ENCODE data around the gene TNS2. TPM values are rescaled to one million over a fixed set of nuclear protein-coding genes. Genes with fewer than 3 reads are reported as not detected.

Gene TNS2
- total and polyA plus RNA-seq, 10 of the 15 experiments (the other 5 are each of a cell fraction or from before 2014, with no cell fraction given), result 0.03 to 0.72 (median 0.16) TPM; not detected in 4

DNA sequence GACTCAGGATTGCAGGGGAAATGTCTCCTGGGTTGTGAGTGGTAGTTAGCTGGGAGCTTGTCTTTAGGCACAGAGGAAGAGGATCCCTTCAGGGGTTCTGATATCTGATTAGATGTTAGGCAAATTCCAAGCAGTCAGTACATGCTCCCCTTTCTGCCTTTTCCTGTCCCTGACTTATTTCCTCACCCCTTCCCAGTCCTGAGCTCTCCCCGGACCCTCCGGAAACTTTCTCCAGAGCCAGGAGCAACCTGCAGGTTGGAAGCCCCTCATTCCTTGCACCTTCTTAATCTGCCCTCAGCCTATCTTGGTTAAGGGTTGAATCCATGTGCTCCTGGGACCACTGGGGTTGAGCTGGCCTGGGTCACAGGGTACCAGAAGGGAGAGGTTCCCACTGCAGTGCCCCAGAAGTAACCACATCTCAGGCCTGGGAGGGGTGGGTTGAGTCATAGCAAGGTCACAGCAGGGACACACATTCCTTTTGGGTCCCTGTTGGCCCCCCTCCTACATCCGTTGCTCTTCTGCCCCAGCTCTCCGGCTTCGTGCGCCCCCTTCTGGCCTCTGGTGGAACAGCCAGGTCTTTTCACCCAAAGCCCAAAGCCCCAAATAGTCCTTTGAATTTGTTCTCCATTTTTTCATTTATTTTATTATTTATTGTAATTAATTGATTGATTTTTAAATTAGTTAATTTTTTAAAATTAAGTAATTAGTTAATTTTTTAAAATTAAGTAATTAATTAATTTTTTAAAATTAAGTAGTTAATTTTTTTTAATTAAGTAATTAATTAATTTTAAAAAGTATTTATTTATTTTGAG, 49.4 kb downstream of the TNS2 start:
- intact Hi-C loops (cut with micrococcal nuclease; ENCODE audit: unreplicated experiment), result loop anchor here (1.0 to 5.0 kb wide), 2 partner anchors 33 to 47 kb away; partner anchors contain the start of gene TNS2
- BruUV-seq (replicated peaks), result no TSS peak
- TF ChIP-seq IKZF1 (conservative IDR thresholded peaks at IDR 0.05) (peak; percentile 57; the same call in 1 of the 2 replicates), HDGF (IDR thresholded peaks at IDR 0.05) (no peak), CHD2 (IDR thresholded peaks at IDR 0.05; ENCODE audit: borderline replicate concordance, low read depth, low read length) (no peak), MYC (IDR thresholded peaks at IDR 0.05; ENCODE audit: insufficient read depth, insufficient read length, insufficient replicate concordance, low read length, severe bottlenecking) (no peak), ZBED1 (IDR thresholded peaks at IDR 0.05; ENCODE audit: borderline replicate concordance) (no peak), JUNB (IDR thresholded peaks at IDR 0.05) (no peak), EGR1 (IDR thresholded peaks at IDR 0.05; ENCODE audit: borderline replicate concordance in 1 of 2, low read depth in 2 of 2, low read length in 2 of 2) (no peak), BHLHE40 (IDR thresholded peaks at IDR 0.05; ENCODE audit: borderline replicate concordance in 1 of 2, low read depth in 2 of 2, low read length in 1 of 2) (peak in 1 of 2 experiments; percentile 37; a peak in 1 of 4 replicates), STAT3 (IDR thresholded peaks at IDR 0.05; ENCODE audit: low read depth, low read length) (no peak), SMAD1 (IDR thresholded peaks at IDR 0.05; ENCODE audit: low read depth, partially characterized antibody) (no peak), SREBF1 (IDR thresholded peaks at IDR 0.05; ENCODE audit: low read length) (no peak), NR2C1 (IDR thresholded peaks at IDR 0.05) (no peak), EED (IDR thresholded peaks at IDR 0.05; ENCODE audit: low read depth) (no peak), CREM (IDR thresholded peaks at IDR 0.05; ENCODE audit: low read depth) (no peak), LARP7 (IDR thresholded peaks at IDR 0.05) (no peak), TBL1XR1 (IDR thresholded peaks at IDR 0.05; ENCODE audit: low read depth, low read length) (no peak), IKZF2 (IDR thresholded peaks at IDR 0.05) (no peak; a peak in 1 of 4 replicates), NFXL1 (IDR thresholded peaks at IDR 0.05; ENCODE audit: borderline replicate concordance) (no peak)
- TF ChIP-seq, protein P1, sequence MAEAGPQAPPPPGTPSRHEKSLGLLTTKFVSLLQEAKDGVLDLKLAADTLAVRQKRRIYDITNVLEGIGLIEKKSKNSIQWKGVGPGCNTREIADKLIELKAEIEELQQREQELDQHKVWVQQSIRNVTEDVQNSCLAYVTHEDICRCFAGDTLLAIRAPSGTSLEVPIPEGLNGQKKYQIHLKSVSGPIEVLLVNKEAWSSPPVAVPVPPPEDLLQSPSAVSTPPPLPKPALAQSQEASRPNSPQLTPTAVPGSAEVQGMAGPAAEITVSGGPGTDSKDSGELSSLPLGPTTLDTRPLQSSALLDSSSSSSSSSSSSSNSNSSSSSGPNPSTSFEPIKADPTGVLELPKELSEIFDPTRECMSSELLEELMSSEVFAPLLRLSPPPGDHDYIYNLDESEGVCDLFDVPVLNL (IDR thresholded peaks at IDR 0.05; ENCODE audit: low read depth, low read length), result no peak
- TF ChIP-seq, protein P2, sequence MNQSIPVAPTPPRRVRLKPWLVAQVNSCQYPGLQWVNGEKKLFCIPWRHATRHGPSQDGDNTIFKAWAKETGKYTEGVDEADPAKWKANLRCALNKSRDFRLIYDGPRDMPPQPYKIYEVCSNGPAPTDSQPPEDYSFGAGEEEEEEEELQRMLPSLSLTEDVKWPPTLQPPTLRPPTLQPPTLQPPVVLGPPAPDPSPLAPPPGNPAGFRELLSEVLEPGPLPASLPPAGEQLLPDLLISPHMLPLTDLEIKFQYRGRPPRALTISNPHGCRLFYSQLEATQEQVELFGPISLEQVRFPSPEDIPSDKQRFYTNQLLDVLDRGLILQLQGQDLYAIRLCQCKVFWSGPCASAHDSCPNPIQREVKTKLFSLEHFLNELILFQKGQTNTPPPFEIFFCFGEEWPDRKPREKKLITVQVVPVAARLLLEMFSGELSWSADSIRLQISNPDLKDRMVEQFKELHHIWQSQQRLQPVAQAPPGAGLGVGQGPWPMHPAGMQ (IDR thresholded peaks at IDR 0.05; ENCODE audit: borderline replicate concordance), result no peak

More for the DNA sequence above, 49.4 kb downstream of the TNS2 start:
- no peaks in the 10 kb centered on the region for H4K20me1 ChIP-seq (ENCODE audit: control insufficient read depth, insufficient read depth)
- 32% methylated on average over 6 of the region's 6 CpGs for WGBS (ENCODE audit: insufficient coverage, insufficient replicate concordance, low lambda C conversion rate, missing lambda C conversion rate)
- no peaks in the 10 kb centered on the region for H3K36me3 ChIP-seq (ENCODE audit: control insufficient read depth in 2 of 2, insufficient read depth in 2 of 2, low read length in 1 of 2)
- H3K27ac ChIP-seq (ENCODE audit: control insufficient read depth, insufficient read depth), result no peak overlapping the region
- ATAC-seq (peak; percentile 44), FAIRE-seq (no peak), DNase-seq (ENCODE audit: low read depth, low spot score) (no peak)
- ChIA-PET POLR2A (interaction anchor here (1.6 to 2.8 kb wide), 2 partner anchors 20 to 45 kb away, joined by 4 to 10 read pairs; partner anchors contain the start of gene SPRYD3), SMC1A (ENCODE audit: uncharacterized antibody, unreplicated experiment) (interaction anchor here (0.8 to 7.0 kb wide), 15 partner anchors 12 to 221 kb away, joined by 3 to 126 read pairs (median 4); partner anchors contain the start of genes PFDN5 and SPRYD3), RAD21 (ENCODE audit: unreplicated experiment) (interaction anchor here (0.5 to 4.7 kb wide), 13 partner anchors 9 to 108 kb away, joined by 3 to 84 read pairs (median 4); partner anchors contain the start of genes ITGB7 and SPRYD3), CTCF (interaction anchor here (0.7 to 11.8 kb wide), 30 partner anchors 8 to 307 kb away, joined by 3 to 355 read pairs (median 5); partner anchors contain the start of genes AAAS, PFDN5 and SPRYD3)
- H3K79me2 ChIP-seq (ENCODE audit: control insufficient read depth, insufficient read depth, low read length), result no peaks in the 10 kb centered on the region
- no peak overlapping the region for H3K4me3 ChIP-seq
- no peak overlapping the region for H3K9ac ChIP-seq (ENCODE audit: control insufficient read depth, insufficient read depth, low read length)
- H3K4me1 ChIP-seq (ENCODE audit: control insufficient read depth, insufficient read depth, low read length), result peaks cover 28% of the 10 kb centered on the region
- H3K4me2 ChIP-seq (ENCODE audit: control insufficient read depth, insufficient read depth), result no peak overlapping the region
- H3K27me3 ChIP-seq (replicated peaks in 1 of 2; ENCODE audit: control insufficient read depth in 2 of 2, insufficient read depth in 2 of 2, low read length in 1 of 2), result peaks cover 0 to 6% of the 10 kb centered on the region in 2 experiments; a peak in 2 of 4 replicates
- in situ Hi-C loops (cut with MboI), result no loop called here
- no peaks in the 10 kb centered on the region for H3K9me3 ChIP-seq (replicated peaks; ENCODE audit: control insufficient read depth, insufficient read depth, low read length)
- no peak overlapping the region; the same call in 1 of the 2 replicates for H2AFZ ChIP-seq (ENCODE audit: control insufficient read depth, low read depth, low read length)

Measured in GM12878 (cell line).